ENCODE data around the gene PIK3R3.

DNA sequence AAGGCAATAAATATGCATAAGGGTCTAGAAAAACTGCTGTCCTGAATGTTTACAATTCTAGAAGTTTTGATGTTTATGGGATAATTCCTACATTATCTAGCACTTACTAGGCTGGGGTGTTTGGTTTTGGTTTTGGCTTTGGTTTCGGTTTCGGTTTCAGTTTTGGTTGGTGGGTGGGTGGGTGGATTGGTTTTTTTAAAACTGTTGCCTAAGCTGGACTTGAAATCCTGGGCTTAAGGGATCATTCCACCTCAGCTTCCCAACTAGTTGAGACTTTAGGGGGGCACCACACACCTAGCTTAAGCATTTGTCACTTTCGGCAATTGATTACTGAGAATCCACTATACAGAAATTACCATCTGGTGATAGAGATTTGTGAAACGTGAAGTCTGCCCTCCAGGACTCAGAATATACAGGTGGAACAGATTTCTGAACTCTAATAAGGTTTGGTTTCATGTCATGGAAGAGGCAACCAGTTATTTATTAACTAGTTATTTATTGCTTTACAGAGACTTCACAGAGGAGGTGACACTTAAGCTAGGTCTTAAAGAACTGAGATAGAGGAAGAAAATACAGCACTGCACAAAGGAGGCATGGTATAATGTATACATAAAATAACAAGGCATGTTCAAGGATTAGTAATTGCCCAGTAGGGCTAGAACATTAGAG is 69.6 kb downstream of the PIK3R3 start:
- TF ChIP-seq, protein P1, sequence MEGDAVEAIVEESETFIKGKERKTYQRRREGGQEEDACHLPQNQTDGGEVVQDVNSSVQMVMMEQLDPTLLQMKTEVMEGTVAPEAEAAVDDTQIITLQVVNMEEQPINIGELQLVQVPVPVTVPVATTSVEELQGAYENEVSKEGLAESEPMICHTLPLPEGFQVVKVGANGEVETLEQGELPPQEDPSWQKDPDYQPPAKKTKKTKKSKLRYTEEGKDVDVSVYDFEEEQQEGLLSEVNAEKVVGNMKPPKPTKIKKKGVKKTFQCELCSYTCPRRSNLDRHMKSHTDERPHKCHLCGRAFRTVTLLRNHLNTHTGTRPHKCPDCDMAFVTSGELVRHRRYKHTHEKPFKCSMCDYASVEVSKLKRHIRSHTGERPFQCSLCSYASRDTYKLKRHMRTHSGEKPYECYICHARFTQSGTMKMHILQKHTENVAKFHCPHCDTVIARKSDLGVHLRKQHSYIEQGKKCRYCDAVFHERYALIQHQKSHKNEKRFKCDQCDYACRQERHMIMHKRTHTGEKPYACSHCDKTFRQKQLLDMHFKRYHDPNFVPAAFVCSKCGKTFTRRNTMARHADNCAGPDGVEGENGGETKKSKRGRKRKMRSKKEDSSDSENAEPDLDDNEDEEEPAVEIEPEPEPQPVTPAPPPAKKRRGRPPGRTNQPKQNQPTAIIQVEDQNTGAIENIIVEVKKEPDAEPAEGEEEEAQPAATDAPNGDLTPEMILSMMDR (IDR thresholded peaks at IDR 0.05) = no peak
- no peak for TF ChIP-seq POLR2AphosphoS5 (IDR thresholded peaks at IDR 0.05)
- no peak for TF ChIP-seq POLR2A (IDR thresholded peaks at IDR 0.05)
- no peak for TF ChIP-seq EP300 (IDR thresholded peaks at IDR 0.05)

Measured in stomach (tissue), 4 donors.